RPMI7951 (cell line): ENCODE data around the gene DPM2. TPM values are rescaled to one million over a fixed set of nuclear protein-coding genes. Genes with fewer than 3 reads are reported as not detected.

Experiments
- DNase-seq: peaks from one replicate; pipeline ENCODE4 v3.0.0-alpha.2; 2012; ENCODE audit warnings: low read depth
- total RNA-seq: library from RNA; depleted of rRNA; stranded (reverse); fragments of >200 nt; shearing (Covaris generic); gene quantifications from 2 replicates; pipeline ENCODE4 v1.2.3, GENCODE V29; 2014

Gene DPM2
- total RNA-seq, 1 experiment from 2014 or later, result 50.1 TPM

GRCh38 chr9:127918183-127919107 lies 19.2 kb downstream of the DPM2 start:
- no peak for DNase-seq

- no peak for DNase-seq
These were observed 20.1 kb downstream of the DPM2 start for GRCh38 chr9:127917603-127918002.

GRCh38 chr9:127916720-127917581 lies 20.7 kb downstream of the DPM2 start, which contains the start of gene ST6GALNAC4:
ST6GALNAC4 (minus strand) TSS chr9:127917041; CDS start chr9:127916419, 622 bp downstream.
- DNase-seq, result peak; percentile 75

- no peak for DNase-seq
These were observed 21.6 kb downstream of the DPM2 start for GRCh38 chr9:127915801-127916719.

- DNase-seq, result no peak
These were observed 22.3 kb downstream of the DPM2 start for GRCh38 chr9:127915325-127915752.

- DNase-seq, result no peak
These were observed 24.0 kb downstream of the DPM2 start for GRCh38 chr9:127913682-127914081.

- no peak for DNase-seq
These were observed 24.8 kb downstream of the DPM2 start for GRCh38 chr9:127912882-127913281.

GRCh38 chr9:127912296-127912695 lies 25.4 kb downstream of the DPM2 start:
- no peak for DNase-seq

- DNase-seq, result peak; percentile 43
These were observed 26.9 kb downstream of the DPM2 start for GRCh38 chr9:127910613-127911205.

GRCh38 chr9:127909839-127910273 lies 27.8 kb downstream of the DPM2 start:
- no peak for DNase-seq

- no peak for DNase-seq
These were observed 29.1 kb downstream of the DPM2 start for GRCh38 chr9:127908660-127908926.

- DNase-seq, result no peak
These were observed 29.6 kb downstream of the DPM2 start for GRCh38 chr9:127907867-127908659.

GRCh38 chr9:127905788-127906191 lies 31.9 kb downstream of the DPM2 start:
- DNase-seq, result no peak

GRCh38 chr9:127905004-127905728 lies 32.5 kb downstream of the DPM2 start:
- no peak for DNase-seq

GRCh38 chr9:127904561-127905003 lies 33.1 kb downstream of the DPM2 start:
- DNase-seq, result no peak

- DNase-seq, result no peak
These were observed 33.8 kb downstream of the DPM2 start for GRCh38 chr9:127903557-127904475.

GRCh38 chr9:127899128-127899943 lies 38.3 kb downstream of the DPM2 start, which contains the start of gene ST6GALNAC6:
ST6GALNAC6 (minus strand) TSS chr9:127899603; CDS start chr9:127897981, 1,622 bp downstream.
- DNase-seq, result peak; percentile 65
